HUES64 (cell line): ENCODE data around the gene TSN.

Source experiments
- H3K27ac ChIP-seq: 2 replicates; pipeline ENCODE4 v1.7.0; 2013; ENCODE audit warnings: low read depth, low read length, inconsistent platforms
- H3K27me3 ChIP-seq: 2 replicates; pipeline ENCODE4 v1.6.1; 2013; ENCODE audit warnings: mild to moderate bottlenecking, low read length; ENCODE audit not compliant: insufficient read depth
- H3K36me3 ChIP-seq: 2 replicates; pipeline ENCODE4 v1.6.1; 2013; ENCODE audit warnings: mild to moderate bottlenecking, low read length; ENCODE audit not compliant: insufficient read depth
- H3K4me1 ChIP-seq: 2 replicates; pipeline ENCODE4 v1.6.1; 2013; ENCODE audit warnings: mild to moderate bottlenecking, low read length, moderate library complexity; ENCODE audit not compliant: insufficient read depth
- H3K4me3 ChIP-seq: 2 replicates; pipeline ENCODE4 v1.5.1; 2013; ENCODE audit warnings: mild to moderate bottlenecking, low read length, moderate library complexity
- H3K9ac ChIP-seq: 2 replicates; pipeline ENCODE4 v1.6.1; 2013; ENCODE audit warnings: mild to moderate bottlenecking, low read depth, low read length
- H3K9me3 ChIP-seq: 2 replicates; pipeline ENCODE4 v1.6.1; 2013; ENCODE audit warnings: low read depth, low read length; ENCODE audit not compliant: insufficient read depth
- WGBS: fragments of 150-250, 120-280 bp; methylation state at CpG from one replicate; pipeline ENCODE4 v1.1.7; 2013; ENCODE audit warnings: missing lambda C conversion rate; 5-methylcytosine and 5-hydroxymethylcytosine counted together

TSN gene

DNA sequence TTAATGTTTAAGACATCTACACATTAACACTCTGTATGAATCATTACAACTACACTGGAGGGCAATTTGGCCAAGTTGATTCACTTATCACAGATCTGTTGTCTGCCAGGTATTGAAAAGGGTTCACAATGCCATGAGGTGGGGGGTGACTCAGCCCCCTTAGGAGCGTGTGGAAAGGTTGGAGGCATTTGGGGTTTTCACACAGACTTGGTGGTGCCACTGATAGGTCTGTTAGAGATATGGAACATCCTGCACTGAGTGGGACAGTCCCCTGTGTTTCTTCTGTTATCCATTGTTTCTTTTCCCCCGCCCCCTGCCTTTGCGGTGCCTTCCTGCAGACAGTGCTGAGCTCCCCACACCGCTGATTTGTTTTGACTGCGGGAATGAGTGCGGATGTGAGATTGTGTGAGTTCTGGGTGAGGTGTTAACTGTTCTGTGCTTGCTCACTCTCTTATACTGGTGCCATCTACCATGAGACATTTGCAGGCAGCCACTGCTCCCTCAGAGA is 9.3 kb upstream of the TSN start:
- no peak overlapping the region for H3K4me3 ChIP-seq
- no peaks in the 10 kb centered on the region for H3K9me3 ChIP-seq
- H3K4me1 ChIP-seq, result no peaks in the 10 kb centered on the region
- H3K36me3 ChIP-seq, result no peaks in the 10 kb centered on the region
- no peak overlapping the region for H3K9ac ChIP-seq
- H3K27me3 ChIP-seq, result no peaks in the 10 kb centered on the region
- WGBS, result 62% methylated on average over 6 of the region's 6 CpGs
- no peak overlapping the region for H3K27ac ChIP-seq

DNA sequence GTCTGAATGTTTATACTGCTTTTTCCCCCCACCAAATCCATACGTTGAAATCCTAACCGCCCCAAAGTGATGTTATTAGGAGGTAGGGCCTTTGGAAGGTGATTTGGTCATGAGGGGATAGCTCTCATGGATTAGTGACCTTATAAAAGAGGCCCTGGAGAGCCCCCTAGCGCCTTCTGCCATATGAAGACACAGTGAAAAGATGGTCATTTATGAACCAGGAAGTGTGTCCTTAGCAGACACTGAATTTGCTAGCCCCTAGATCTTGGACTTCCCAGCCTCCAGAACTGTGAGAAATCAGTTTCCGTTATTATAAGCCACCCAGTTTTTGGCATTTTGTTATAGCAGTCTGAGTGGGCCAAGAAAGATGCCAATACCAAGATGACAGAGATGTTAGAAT is 7.2 kb upstream of the TSN start:
- Histone ChIP-seq H3K9ac (no peak overlapping the region), H3K27ac (no peak overlapping the region)
- 63% methylated on average over 4 of the region's 4 CpGs for WGBS

DNA sequence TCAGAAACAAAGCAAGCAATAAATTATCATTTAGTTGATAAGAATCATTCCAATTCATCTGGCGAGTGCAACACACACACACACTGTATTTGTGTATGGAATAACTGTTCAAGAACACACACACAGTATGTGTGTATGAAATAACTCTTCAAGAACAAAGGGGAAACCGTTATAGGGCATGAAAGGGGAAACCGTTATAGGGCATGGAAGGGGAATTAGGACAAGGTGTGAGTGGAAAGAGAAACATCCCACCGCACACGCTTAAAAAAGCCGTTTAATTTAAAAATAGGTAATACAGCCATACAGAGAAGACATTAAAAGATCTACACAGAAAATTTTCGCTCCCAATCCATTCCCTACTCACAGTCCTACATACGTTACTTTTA is 607 bp upstream of the TSN start:
- peak overlapping the region; percentile 31; the same call in 1 of the 2 replicates for H3K27ac ChIP-seq
- under 1% methylated on average over 5 of the region's 8 CpGs for WGBS
- no peaks in the 10 kb centered on the region for H3K27me3 ChIP-seq
- no peaks in the 10 kb centered on the region for H3K9me3 ChIP-seq
- peaks cover 28% of the 10 kb centered on the region for H3K36me3 ChIP-seq
- H3K9ac ChIP-seq, result peak overlapping the region; percentile 93
- peaks cover 7% of the 10 kb centered on the region; the same call in 1 of the 2 replicates for H3K4me1 ChIP-seq
- H3K4me3 ChIP-seq, result peak overlapping the region; percentile 91

More for the DNA sequence above, 7.2 kb upstream of the TSN start:
- H3K4me3 ChIP-seq, result no peak overlapping the region
- no peaks in the 10 kb centered on the region for H3K4me1 ChIP-seq
- no peaks in the 10 kb centered on the region for H3K9me3 ChIP-seq
- no peaks in the 10 kb centered on the region for H3K27me3 ChIP-seq
- no peaks in the 10 kb centered on the region for H3K36me3 ChIP-seq

DNA sequence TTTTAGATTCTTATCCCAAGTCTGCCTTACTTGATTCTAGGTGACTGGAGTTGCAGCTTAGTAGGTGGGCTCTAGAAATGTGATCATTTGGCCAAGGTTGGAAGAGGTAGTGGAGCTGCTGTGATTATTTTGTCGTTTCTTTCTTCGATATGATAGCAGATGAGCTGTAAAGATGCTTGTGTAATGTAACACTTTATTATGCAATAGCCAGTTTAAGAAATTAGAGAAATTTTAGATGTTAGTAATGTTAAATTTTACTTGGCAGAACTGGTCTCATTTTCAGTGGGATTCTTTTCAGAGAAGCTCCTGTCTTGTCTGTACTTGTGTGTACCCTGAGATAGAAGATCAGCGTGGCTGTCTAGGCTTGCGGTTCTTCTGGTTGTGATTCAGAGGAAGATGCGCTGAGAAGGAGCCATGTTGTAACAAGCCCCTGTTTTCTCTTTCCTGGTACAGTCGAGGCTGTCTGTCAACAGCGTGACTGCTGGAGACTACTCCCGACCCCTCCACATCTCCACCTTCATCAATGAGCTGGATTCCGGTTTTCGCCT is 9.3 kb downstream of the TSN start:
- H3K9ac ChIP-seq, result no peak overlapping the region
- 98% methylated on average over 10 of the region's 10 CpGs for WGBS
- H3K27ac ChIP-seq, result no peak overlapping the region
- H3K9me3 ChIP-seq, result no peaks in the 10 kb centered on the region
- H3K4me3 ChIP-seq, result no peak overlapping the region
- no peaks in the 10 kb centered on the region for H3K27me3 ChIP-seq
- peaks cover 88% of the 10 kb centered on the region for H3K36me3 ChIP-seq
- H3K4me1 ChIP-seq, result no peaks in the 10 kb centered on the region

DNA sequence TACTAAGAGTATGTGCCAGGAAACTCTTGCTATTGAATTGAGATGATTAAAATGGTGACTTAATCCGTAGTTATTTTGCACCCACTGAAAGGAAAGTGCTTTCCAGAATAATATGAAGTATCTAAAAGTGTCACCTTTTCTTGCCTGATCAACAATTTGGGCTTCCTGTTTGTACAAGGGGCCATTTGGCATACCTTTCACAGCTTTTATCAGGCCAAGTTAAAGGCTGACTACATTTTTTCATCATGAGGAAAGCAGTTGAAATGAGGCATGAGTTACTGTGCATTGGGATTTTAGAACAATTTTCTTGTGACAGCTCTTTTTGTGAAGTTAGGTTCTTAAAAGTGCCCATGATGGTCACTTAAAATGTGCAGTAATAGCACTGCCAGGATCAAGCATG is 11.2 kb downstream of the TSN start:
- no peak overlapping the region for H3K9ac ChIP-seq
- H3K4me3 ChIP-seq, result no peak overlapping the region
- H3K27me3 ChIP-seq, result no peaks in the 10 kb centered on the region
- H3K27ac ChIP-seq, result no peak overlapping the region
- no peaks in the 10 kb centered on the region for H3K4me1 ChIP-seq
- no peaks in the 10 kb centered on the region for H3K9me3 ChIP-seq
- H3K36me3 ChIP-seq, result peaks cover 70% of the 10 kb centered on the region
- 95% methylated on average over 1 of the region's 1 CpG for WGBS

DNA sequence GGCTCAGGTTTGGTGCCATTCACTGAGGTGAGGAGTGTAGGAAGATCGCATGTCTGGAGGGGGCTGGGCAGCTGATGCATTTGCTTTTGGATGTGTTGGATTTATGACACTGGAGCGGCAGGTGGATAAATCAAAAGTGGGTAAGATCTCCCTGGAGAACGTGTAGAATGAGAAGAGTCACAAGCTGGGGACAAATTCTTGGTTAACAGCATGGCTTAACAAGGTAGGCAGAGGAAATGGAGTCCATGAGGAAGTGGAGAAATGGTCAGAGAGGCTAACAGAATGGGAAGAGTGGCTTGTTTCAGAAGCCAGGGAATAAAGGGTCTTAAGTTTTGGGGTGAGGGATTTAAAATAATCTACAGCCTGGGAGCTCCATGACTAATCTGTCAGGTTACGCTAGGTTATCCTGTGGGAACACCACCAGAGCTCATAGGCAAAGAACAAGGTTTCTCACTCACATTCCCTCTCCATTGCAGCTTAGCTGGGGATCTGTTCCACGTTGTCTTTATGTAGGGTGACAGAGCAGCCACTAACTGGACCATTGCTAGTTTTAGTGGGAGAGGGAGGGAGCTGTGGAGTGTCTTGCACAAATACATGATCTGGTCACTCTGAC is 12.8 kb downstream of the TSN start:
- Histone ChIP-seq H3K9me3 (no peaks in the 10 kb centered on the region), H3K9ac (no peak overlapping the region), H3K4me3 (no peak overlapping the region), H3K36me3 (peaks cover 59% of the 10 kb centered on the region), H3K27me3 (no peaks in the 10 kb centered on the region), H3K27ac (no peak overlapping the region), H3K4me1 (no peaks in the 10 kb centered on the region)
- 87% methylated on average over 5 of the region's 5 CpGs for WGBS

DNA sequence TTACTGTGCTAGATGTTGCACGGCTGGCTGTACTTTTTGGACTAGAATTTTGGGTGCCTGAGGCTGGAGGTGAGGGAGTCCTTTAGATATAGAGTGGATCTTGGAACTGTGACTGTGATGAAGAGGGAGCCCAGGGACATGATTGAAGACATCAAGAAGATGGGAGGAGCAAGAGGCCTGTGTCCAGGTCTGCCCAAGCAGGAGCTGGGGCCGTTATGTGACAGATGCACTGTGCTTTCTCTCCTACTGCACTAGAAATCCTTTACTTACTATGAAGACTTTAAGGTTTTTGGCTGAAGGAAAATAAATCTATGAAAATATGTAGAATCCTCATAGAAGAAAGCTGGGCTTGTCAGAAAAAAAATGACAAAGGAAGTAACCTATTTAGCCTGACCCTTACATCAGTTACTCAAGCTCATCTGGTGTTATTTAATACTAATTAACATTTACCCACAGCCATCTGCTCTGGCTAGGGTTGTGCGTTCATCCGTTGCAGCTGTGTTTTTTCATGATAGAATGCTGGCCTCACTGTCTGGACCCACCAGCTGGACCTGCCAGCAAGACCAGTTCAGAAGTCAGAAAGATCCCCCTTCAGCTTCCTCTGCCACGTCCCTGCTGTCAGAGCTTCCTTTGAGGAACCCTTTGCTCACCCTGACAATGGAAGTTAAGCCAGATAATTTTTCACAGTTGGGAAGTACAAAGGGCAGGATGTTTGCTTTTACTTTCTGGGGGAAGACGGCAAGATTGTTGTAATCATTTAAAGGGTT is 16.7 kb downstream of the TSN start:
- Histone ChIP-seq H3K4me1 (no peaks in the 10 kb centered on the region), H3K4me3 (no peak overlapping the region)

DNA sequence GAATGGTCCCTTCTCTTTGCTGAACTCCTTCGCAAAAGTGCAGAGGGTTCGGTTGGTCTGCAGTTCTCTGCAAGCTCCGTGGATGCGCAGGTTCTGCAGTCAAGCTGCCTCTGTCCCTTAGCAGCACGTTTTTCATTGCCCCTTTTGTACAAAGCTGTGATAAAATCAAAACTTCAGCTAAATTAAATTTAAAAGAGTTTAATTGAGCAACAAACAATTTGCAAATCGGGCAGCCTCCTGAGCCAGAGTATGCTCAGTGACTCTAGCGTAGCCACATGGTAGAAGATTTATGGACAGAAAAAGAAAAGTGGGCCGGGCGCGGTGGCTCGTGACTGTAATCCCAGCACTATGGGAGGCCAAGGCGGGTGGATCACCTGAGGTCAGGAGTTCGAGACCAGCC is 18.8 kb downstream of the TSN start:
- 91% methylated on average over 13 of the region's 13 CpGs for WGBS
- H3K27ac ChIP-seq, result no peak overlapping the region

More for the DNA sequence above, 16.7 kb downstream of the TSN start:
- no peak overlapping the region for H3K27ac ChIP-seq
- H3K9me3 ChIP-seq, result no peaks in the 10 kb centered on the region
- no peak overlapping the region for H3K9ac ChIP-seq
- H3K36me3 ChIP-seq, result peaks cover 20% of the 10 kb centered on the region
- WGBS, result 87% methylated on average over 5 of the region's 6 CpGs
- no peaks in the 10 kb centered on the region for H3K27me3 ChIP-seq

DNA sequence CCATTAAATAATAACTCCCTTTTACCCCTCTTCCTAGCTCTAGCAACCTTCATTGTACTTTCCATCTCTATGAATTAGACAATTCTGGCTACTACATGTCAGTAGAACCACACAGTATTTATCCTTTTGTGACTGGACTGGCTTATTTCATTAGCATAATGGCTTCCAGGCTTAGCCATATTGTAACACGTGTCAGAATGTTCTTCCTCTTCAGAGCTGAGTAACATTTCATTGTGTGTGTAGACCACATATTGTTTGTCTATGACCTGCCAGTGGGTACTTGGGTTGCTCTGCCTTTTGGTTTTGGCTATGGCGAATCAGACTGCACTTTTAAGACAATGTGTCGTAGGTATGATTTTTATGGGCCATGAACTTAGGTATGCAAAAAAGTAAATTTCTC is 20.9 kb downstream of the TSN start:
- no peak overlapping the region for H3K27ac ChIP-seq
- H3K4me3 ChIP-seq, result no peak overlapping the region
- WGBS, result 92% methylated on average over 3 of the region's 3 CpGs
- H3K4me1 ChIP-seq, result peaks cover 8% of the 10 kb centered on the region
- H3K9ac ChIP-seq, result no peak overlapping the region
- no peaks in the 10 kb centered on the region for H3K9me3 ChIP-seq
- H3K27me3 ChIP-seq, result no peaks in the 10 kb centered on the region
- no peaks in the 10 kb centered on the region for H3K36me3 ChIP-seq

More for the DNA sequence above, 18.8 kb downstream of the TSN start:
- Histone ChIP-seq H3K36me3 (peaks cover under 1% of the 10 kb centered on the region; the same call in 1 of the 2 replicates), H3K4me1 (peaks cover 5% of the 10 kb centered on the region), H3K27me3 (no peaks in the 10 kb centered on the region), H3K9ac (no peak overlapping the region), H3K9me3 (no peaks in the 10 kb centered on the region), H3K4me3 (no peak overlapping the region)

DNA sequence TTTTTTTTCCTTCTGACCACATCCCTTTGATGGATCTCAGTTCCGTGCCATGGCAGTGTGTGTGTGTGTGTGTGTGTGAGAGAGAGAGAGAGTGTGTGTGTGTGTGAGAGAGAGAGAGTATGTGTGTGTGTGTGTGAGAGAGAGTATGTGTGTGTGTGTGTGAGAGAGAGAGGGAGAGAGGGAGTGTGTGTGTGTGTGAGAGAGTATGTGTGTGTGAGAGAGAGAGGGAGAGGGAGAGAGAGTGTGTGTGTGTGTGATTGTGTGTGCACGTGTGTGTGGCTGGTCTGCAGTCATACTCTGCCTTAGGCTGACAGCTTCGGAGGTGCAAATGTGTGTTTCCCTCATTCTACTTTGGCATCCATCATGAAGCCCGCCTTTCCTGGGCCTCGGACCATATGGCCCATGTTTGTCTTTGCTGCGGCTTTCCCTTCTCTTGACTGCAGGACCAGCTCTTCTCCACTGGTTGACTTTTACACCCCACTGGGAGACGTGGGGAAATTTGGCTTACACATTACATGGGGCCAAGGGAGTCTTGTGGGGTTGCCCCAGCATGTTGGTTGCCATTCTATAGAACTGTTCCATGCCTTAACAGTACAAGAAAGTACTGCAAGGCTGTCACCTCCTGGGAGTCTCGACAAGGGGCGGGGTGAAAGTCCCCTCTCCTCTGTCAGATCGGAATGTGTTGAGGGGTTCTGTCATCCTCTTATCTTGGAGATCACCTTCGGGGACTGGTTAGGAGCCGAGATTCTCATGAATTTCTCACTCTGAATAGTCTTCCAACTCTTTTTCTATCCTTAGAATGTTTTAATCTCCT is 21.6 kb downstream of the TSN start:
- Histone ChIP-seq H3K27ac (no peak overlapping the region), H3K9me3 (no peaks in the 10 kb centered on the region), H3K9ac (no peak overlapping the region), H3K36me3 (no peaks in the 10 kb centered on the region), H3K4me3 (no peak overlapping the region), H3K4me1 (peaks cover 8% of the 10 kb centered on the region), H3K27me3 (no peaks in the 10 kb centered on the region)
- 85% methylated on average over 12 of the region's 12 CpGs for WGBS

DNA sequence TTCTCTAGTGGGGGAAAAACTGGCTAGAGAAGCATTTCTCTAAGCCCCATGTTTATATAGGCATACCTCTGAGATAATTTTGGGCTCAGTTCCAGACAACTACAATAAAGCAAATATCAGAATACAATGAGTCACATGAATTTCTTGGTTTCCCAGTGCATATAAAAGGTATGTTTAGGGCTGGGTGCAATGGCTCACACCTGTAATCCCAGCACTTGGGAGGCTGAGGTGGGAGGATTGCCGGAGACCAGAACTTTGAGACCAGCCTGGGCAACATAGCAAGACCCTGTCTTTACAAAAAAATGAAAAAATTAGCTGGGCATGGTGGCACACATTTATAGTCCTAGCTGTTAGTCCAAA is 22.2 kb downstream of the TSN start:
- H3K27ac ChIP-seq, result no peak overlapping the region
- no peaks in the 10 kb centered on the region for H3K27me3 ChIP-seq
- no peaks in the 10 kb centered on the region for H3K9me3 ChIP-seq
- 93% methylated on average over 1 of the region's 1 CpG for WGBS
- no peak overlapping the region for H3K4me3 ChIP-seq
- no peak overlapping the region for H3K9ac ChIP-seq
- no peaks in the 10 kb centered on the region for H3K36me3 ChIP-seq
- peaks cover 8% of the 10 kb centered on the region for H3K4me1 ChIP-seq
